NCI-H2196 (cell line): Measurements from ENCODE around the gene SINHCAF.

ENCODE experiments used
- DNase-seq: peaks from one replicate; lab custom pipeline; 2025; ENCODE audit not compliant: unreplicated experiment; lab: John Stamatoyannopoulos, UW

The SINHCAF gene

GRCh38 chr12:31337952-31338351, 12.0 kb upstream of the SINHCAF start:
- DNase-seq: no peak

GRCh38 chr12:31331242-31331641, 5.3 kb upstream of the SINHCAF start:
- DNase-seq: no peak

- no peak for DNase-seq
Observed at GRCh38 chr12:31326736-31327659, 1.0 kb upstream of the SINHCAF start.

GRCh38 chr12:31325524-31325875, 450 bp downstream of the SINHCAF start:
- no peak for DNase-seq

- DNase-seq: peak; percentile 52
Observed at GRCh38 chr12:31324845-31325523, 966 bp downstream of the SINHCAF start.

GRCh38 chr12:31324116-31324844, 1.7 kb downstream of the SINHCAF start:
- peak; percentile 79 for DNase-seq

- no peak for DNase-seq
Observed at GRCh38 chr12:31323391-31324115, 2.4 kb downstream of the SINHCAF start.

- DNase-seq: no peak
Observed at GRCh38 chr12:31322801-31323207, 3.1 kb downstream of the SINHCAF start.

GRCh38 chr12:31321897-31322228, 4.1 kb downstream of the SINHCAF start:
- DNase-seq: no peak

GRCh38 chr12:31321186-31321896, 4.6 kb downstream of the SINHCAF start:
- no peak for DNase-seq

GRCh38 chr12:31318657-31319269, 7.2 kb downstream of the SINHCAF start:
- no peak for DNase-seq

GRCh38 chr12:31317471-31318395, 8.2 kb downstream of the SINHCAF start:
- no peak for DNase-seq

- no peak for DNase-seq
Observed at GRCh38 chr12:31316891-31317290, 9.1 kb downstream of the SINHCAF start.

GRCh38 chr12:31315784-31316465, 10.0 kb downstream of the SINHCAF start:
- no peak for DNase-seq

- no peak for DNase-seq
Observed at GRCh38 chr12:31315044-31315715, 10.8 kb downstream of the SINHCAF start.

- DNase-seq: no peak
Observed at GRCh38 chr12:31312431-31312830, 13.5 kb downstream of the SINHCAF start.

GRCh38 chr12:31311634-31312258, 14.2 kb downstream of the SINHCAF start:
- no peak for DNase-seq
